Osteocyte (in vitro differentiated cells): ENCODE results near the gene OAT. TPM values are rescaled to one million over a fixed set of nuclear protein-coding genes. Genes with fewer than 3 reads are reported as not detected.

ENCODE experiments used
- DNase-seq: peaks from one replicate; pipeline ENCODE4 v3.0.0; 2021; ENCODE audit warnings: mixed read lengths; ENCODE audit not compliant: unreplicated experiment; ENCODE audit errors: extremely low spot score
- H3K27ac Mint-ChIP-seq: one replicate; pipeline ENCODE4 v1.8.0; 2021; ENCODE audit warnings: mild to moderate bottlenecking, mixed read lengths; ENCODE audit not compliant: unreplicated experiment
- H3K27me3 Mint-ChIP-seq: one replicate; pipeline ENCODE4 v1.8.0; 2021; ENCODE audit warnings: mixed read lengths; ENCODE audit not compliant: unreplicated experiment
- H3K36me3 Mint-ChIP-seq: one replicate; pipeline ENCODE4 v1.8.0; 2021; ENCODE audit warnings: mixed read lengths; ENCODE audit not compliant: unreplicated experiment
- H3K4me1 Mint-ChIP-seq: one replicate; pipeline ENCODE4 v1.8.0; 2021; ENCODE audit warnings: mixed read lengths; ENCODE audit not compliant: unreplicated experiment
- H3K4me3 Mint-ChIP-seq: one replicate; pipeline ENCODE4 v1.8.0; 2021; ENCODE audit warnings: mild to moderate bottlenecking, moderate library complexity, mixed read lengths; ENCODE audit not compliant: unreplicated experiment
- H3K9me3 Mint-ChIP-seq: one replicate; pipeline ENCODE4 v1.8.0; 2021; ENCODE audit warnings: mixed read lengths; ENCODE audit not compliant: unreplicated experiment
- total RNA-seq: library from RNA; stranded (reverse); gene quantifications from 2 replicates; pipeline ENCODE4 v1.2.1, GENCODE V29; 2021
- TF ChIP-seq, protein P1 (sequence below): fragments of 200-600 bp; sonication (generic); IDR thresholded peaks from 2 replicates; pipeline ENCODE4 v1.5.0; 2021; ENCODE audit warnings: antibody characterized with exemption, mild to moderate bottlenecking, moderate library complexity

The OAT gene
- total RNA-seq, 1 donor from 2014 or later, result 122 TPM

DNA sequence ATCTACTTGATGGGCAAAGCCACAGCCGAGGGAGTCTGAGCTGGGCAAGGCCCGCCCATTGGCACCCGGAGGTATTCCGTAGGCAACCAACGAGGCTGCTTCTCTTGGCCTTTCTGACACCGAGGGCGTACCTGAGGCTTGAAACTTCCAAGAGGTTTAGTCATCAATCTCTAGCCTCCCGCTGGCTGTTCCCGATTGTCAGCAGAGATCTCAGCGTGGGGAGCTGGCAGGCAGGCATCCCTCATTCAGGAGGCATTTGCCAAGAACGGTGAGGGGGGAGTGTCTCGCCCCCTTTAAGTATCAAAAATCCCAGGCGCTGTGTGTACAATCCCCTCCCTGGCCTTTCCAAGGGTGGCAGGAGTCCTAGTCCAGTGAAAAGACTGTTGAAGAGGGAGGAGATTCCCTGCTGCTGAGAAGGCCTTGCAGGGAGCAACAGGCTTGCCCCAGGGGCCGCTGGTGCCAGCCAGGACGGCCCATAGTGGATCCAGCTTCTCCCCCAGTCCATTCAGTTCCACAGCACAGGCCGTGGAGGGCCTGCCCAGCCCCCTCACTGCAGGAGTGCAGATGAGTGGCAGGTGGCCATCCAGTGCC lies 39.7 kb downstream of the OAT start:
- Mint-ChIP-seq H3K4me1 (peaks cover 4% of the 10 kb centered on the region), H3K36me3 (no peaks in the 10 kb centered on the region), H3K4me3 (no peak overlapping the region), H3K9me3 (no peaks in the 10 kb centered on the region), H3K27me3 (peaks cover 26% of the 10 kb centered on the region), H3K27ac (no peak overlapping the region)
- no peak for DNase-seq
- TF ChIP-seq, protein P1, sequence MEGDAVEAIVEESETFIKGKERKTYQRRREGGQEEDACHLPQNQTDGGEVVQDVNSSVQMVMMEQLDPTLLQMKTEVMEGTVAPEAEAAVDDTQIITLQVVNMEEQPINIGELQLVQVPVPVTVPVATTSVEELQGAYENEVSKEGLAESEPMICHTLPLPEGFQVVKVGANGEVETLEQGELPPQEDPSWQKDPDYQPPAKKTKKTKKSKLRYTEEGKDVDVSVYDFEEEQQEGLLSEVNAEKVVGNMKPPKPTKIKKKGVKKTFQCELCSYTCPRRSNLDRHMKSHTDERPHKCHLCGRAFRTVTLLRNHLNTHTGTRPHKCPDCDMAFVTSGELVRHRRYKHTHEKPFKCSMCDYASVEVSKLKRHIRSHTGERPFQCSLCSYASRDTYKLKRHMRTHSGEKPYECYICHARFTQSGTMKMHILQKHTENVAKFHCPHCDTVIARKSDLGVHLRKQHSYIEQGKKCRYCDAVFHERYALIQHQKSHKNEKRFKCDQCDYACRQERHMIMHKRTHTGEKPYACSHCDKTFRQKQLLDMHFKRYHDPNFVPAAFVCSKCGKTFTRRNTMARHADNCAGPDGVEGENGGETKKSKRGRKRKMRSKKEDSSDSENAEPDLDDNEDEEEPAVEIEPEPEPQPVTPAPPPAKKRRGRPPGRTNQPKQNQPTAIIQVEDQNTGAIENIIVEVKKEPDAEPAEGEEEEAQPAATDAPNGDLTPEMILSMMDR, result no peak

DNA sequence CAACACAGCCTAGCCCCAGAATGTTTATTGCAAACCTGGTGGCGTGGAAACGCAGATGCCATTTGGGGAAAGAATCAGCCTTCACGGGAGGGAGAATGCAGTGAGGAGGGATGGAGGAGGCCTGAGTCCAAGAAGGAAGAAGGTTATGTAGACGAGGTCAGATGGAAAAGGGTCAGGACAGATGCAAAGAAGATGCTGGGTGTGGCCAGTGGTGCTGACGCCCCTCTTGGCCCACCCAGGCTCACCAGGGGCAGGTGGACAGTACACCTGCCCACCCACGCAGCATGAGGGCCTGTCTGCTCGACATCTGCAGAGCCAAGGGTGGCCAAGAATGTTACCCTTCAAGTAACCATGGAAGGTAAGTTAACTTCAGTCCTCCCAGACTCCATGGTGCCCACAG lies 40.5 kb downstream of the OAT start:
- H3K4me3 Mint-ChIP-seq, result no peak overlapping the region
- H3K27me3 Mint-ChIP-seq, result peaks cover 29% of the 10 kb centered on the region
- peaks cover 4% of the 10 kb centered on the region for H3K4me1 Mint-ChIP-seq
- no peaks in the 10 kb centered on the region for H3K36me3 Mint-ChIP-seq
- DNase-seq, result no peak
- H3K9me3 Mint-ChIP-seq, result no peaks in the 10 kb centered on the region
- H3K27ac Mint-ChIP-seq, result no peak overlapping the region
- TF ChIP-seq, protein P1, result no peak

DNA sequence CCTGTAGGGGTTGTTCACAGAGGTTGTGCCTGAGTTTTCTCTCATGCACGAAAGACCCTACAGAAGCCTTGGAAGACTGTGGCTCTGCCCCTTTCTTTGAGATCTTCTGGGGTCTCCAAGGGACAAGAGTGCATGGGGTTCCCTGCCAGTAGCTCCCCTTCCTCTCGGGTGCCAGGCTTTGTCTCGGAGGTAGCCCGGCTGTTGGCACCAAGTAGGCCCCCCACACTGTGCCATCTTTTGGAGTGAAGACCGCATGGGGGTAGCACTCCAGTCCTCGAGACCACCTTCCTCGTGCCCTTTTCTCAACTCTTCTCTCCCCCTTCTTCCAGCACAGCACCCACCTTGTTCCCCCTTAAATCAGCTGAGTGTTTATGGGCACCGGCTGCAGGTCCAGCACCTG lies 41.6 kb downstream of the OAT start:
- Mint-ChIP-seq H3K9me3 (no peaks in the 10 kb centered on the region), H3K27ac (no peak overlapping the region), H3K36me3 (no peaks in the 10 kb centered on the region), H3K4me3 (no peak overlapping the region), H3K27me3 (peaks cover 34% of the 10 kb centered on the region), H3K4me1 (peaks cover 4% of the 10 kb centered on the region)
- TF ChIP-seq, protein P1, result no peak
- DNase-seq, result no peak

DNA sequence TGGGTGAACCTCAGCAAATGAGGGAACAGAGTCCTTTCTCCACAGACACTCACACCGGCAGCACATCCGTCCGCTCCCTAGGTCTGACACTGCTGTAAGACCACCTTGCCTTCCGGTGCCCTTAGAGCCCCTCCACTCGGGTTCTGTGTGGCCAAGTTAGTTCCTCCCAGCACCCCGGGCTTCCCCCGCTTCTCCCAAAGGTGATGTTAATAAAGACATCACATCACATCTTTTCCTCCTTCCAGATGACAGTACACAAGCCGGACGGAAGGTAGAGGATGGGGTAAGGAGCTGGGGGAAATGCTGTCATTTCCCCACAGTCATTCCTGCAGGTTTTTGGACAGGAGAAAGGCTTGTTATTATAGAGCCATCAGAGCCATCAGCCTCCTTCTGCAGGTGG lies 42.3 kb downstream of the OAT start:
- Mint-ChIP-seq H3K36me3 (no peaks in the 10 kb centered on the region), H3K27me3 (peaks cover 39% of the 10 kb centered on the region), H3K27ac (no peak overlapping the region), H3K4me3 (no peak overlapping the region), H3K9me3 (no peaks in the 10 kb centered on the region), H3K4me1 (peaks cover 4% of the 10 kb centered on the region)
- TF ChIP-seq, protein P1, result no peak
- no peak for DNase-seq

DNA sequence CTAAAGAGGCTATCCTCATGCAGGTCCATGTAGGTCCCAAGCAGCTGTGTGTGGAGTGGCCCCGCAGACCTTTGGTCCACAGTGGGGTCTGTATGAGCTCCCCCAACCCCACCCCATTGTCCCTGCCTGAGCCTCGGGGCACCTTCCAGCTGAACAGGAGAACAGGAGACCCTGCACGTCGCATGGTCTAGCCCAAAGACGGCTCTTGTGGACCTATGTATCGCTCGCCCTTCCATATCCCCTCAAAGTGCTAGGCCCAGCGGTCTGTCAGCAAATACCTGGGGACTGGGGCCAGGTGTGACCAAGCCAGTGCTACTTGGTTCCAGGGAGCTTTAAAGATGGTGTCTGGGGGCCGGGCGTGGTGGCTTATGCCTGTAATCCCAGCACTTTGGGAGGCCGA lies 43.0 kb downstream of the OAT start:
- TF ChIP-seq, protein P1, result no peak
- H3K27me3 Mint-ChIP-seq, result peaks cover 36% of the 10 kb centered on the region
- no peak overlapping the region for H3K4me3 Mint-ChIP-seq
- DNase-seq, result no peak
- H3K27ac Mint-ChIP-seq, result no peak overlapping the region
- no peaks in the 10 kb centered on the region for H3K36me3 Mint-ChIP-seq
- H3K4me1 Mint-ChIP-seq, result peaks cover 4% of the 10 kb centered on the region
- no peaks in the 10 kb centered on the region for H3K9me3 Mint-ChIP-seq
